GM19372 (cell line): ENCODE results near the gene S100A11.
"Not testable (repeated sequence)": the region's sequence is repeated elsewhere in the genome, so short reads cannot be mapped to it uniquely, and the experiment has no call there.

ENCODE experiments used
- ATAC-seq: cut with Tn5 transposase; IDR thresholded peaks from one replicate; pipeline ENCODE4 v1.9.1; 2021; ENCODE audit warnings: mild to moderate bottlenecking, low read depth, moderate library complexity; ENCODE audit not compliant: unreplicated experiment

Gene S100A11

GRCh38 chr1:152036267-152037216 lies at the start of gene S100A11:
Gene S100A11, minus strand, starts transcription at chr1:152037004. Its CDS starts 89 bp downstream, at chr1:152036915.
- ATAC-seq, result peak; percentile 54

- no peak for ATAC-seq
Measured at GRCh38 chr1:152084853-152085252, 48.0 kb upstream of the S100A11 start.

DNA sequence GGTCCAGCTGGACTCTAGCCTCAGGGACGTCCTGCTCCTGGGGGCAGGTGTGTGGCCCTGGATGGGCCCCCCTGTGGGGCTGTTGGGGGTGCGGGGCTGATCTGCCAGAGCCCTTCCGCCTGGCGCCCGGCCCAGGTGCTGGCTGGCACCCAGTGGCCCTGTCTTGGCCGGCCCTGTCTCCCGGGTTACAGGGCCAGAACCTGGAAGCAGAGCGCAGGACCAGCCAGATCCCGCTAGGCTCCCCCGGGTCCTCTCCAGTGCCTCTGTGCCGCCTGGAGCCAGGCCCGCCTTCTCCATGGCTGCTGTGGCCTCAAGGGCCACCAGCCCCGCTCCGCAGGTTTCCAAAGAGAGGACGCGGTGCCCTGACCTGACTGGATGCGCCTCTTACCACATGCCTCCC lies 44.2 kb upstream of the S100A11 start:
- not testable (repeated sequence) for ATAC-seq

GRCh38 chr1:152080494-152080893 lies 43.7 kb upstream of the S100A11 start:
- not testable (repeated sequence) for ATAC-seq

- no peak for ATAC-seq
Measured at GRCh38 chr1:152078831-152079441, 42.1 kb upstream of the S100A11 start.

GRCh38 chr1:152072311-152072710 lies 35.5 kb upstream of the S100A11 start:
- ATAC-seq, result no peak

- no peak for ATAC-seq
Measured at GRCh38 chr1:152071123-152071522, 34.3 kb upstream of the S100A11 start.

- ATAC-seq, result no peak
Measured at GRCh38 chr1:152067929-152068328, 31.1 kb upstream of the S100A11 start.

- ATAC-seq, result no peak
Measured at GRCh38 chr1:152067150-152067549, 30.3 kb upstream of the S100A11 start.

DNA sequence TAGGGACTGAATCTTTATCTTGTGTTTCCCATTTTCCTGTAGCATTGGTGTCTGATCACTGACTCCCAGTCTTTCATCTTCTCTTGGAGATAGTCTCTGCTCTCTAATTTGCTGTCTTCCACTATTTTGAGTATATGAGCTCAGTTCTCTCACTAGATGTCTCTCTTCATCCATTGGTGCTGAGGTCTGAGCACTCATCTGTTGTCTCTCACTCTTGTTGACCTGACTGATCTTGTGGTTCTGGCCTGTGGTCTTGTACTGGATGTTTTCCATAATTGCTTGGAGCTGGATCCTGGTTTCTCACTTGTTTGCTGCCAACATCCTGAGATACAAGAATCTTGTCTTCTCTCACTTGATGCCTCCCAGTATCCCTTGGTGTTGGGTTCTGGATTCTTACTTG lies 25.1 kb upstream of the S100A11 start:
- no peak for ATAC-seq

- no peak for ATAC-seq
Measured at GRCh38 chr1:152053375-152053774, 16.6 kb upstream of the S100A11 start.

DNA sequence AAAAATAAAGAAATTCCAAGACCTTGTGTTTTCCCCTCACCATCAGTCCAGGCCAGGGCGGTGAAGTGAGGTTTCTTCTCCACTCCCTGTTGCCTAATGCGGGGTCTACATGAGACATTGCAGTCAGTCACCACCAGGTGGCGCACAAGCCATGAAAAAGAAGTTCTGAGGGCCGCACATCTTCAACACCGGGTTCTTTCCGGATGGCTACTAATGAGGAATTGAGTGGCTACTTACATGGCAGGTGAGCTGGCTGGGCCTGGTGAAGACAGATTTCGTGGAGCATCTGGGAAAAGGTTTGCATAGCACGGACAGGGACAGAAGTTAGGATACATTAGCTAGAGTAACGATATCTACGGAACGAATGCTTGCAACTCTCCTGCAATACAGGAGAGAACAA lies 15.8 kb upstream of the S100A11 start:
- ATAC-seq, result no peak

DNA sequence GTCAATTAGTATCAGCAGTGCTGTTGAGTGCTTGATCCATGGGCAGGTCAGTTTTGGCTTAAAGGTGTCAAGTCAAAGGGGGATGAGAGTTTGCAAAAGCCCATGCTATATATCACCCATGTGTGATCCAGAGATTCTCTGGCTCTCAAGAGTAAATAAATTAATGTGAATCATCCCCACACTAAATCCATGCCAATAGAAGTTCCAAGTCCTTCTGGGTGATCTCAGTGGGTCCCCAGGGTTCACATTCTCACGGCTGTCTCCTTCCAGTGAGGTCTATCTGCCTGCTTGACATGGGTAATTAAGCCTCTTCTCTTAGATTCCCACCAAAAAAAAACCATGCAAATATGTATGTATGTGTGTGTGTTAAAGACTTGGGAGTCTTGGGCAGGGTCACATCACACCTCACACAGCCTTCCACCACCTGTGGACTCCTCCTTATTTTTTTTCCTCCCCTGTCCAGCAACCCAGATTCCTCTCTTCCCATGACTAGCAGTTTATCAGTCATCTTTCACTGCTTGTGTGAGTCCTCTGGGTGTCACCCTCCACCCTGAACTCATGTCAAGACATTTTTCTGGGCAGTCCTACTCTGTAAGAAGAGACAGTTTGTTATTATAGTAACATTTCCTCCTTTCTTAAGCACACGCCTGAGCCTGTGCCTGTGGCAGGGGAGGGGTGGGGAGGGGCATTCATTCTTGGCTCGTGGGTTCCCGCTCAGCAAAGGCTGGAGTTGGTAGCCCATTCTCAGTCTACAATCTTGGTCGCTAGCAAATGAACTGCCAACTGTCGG lies 14.3 kb upstream of the S100A11 start:
- ATAC-seq, result no peak

DNA sequence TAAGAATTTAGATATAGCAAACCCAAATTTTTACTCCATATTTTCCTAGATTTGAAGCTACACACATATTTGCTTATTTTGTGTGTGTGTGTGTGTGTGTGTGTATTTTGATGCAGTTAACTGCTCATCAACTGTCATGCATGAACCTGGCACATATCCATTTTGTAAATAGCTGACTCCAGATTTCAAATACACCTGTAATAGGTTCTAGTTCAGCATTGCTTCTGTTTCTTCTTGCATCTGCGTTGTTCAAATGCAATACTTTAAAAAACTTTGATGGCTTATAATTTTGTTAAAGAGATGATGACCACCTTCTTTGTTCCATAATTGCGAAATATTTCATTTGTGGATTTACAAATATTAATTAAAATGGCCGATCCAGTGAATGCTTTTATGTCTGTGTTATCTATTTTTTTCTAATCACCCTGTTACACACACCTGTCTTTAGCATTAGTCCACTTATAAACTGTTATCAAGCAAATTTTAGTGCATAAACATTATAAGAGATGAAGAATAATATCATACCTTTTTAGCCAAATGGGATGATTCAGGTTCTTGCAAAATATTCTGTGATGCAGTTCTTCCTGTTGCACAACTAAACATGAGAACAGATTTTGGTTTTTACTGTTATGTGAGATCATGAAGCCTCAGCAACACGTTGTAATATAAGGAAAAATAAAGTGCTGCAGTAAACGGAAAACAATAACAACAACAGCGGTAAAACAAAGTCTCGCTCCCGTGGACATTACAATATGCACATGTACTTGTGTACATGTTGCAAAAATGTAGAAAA lies 12.7 kb upstream of the S100A11 start:
- no peak for ATAC-seq

DNA sequence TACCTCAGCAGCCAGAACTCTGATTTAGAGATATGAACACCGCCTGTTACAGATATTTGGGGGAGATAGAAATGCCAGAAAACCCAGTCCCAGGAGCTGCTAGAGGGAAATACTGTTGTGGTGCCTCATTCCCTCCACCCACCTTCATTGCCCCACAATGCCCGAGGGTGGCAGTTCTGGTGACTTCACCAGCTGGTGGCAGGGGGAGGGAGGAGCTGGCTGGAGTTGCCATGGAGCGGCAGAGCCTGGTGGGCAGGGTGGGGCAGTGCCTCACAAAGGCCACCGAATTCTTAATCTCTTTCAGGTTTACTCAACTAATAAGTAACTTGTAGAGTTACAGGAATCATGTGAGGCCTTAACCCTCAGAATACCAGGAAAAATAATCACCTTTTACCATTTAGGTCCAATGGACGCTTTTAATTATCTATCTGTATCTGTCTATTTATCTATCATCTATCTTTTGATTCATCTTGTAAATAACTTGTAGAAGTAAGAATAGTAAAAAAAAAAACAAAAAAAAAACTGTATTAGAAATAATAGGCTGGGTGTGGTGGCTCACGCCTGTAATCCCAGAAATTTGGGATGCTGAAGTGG lies 11.7 kb upstream of the S100A11 start:
- no peak for ATAC-seq

DNA sequence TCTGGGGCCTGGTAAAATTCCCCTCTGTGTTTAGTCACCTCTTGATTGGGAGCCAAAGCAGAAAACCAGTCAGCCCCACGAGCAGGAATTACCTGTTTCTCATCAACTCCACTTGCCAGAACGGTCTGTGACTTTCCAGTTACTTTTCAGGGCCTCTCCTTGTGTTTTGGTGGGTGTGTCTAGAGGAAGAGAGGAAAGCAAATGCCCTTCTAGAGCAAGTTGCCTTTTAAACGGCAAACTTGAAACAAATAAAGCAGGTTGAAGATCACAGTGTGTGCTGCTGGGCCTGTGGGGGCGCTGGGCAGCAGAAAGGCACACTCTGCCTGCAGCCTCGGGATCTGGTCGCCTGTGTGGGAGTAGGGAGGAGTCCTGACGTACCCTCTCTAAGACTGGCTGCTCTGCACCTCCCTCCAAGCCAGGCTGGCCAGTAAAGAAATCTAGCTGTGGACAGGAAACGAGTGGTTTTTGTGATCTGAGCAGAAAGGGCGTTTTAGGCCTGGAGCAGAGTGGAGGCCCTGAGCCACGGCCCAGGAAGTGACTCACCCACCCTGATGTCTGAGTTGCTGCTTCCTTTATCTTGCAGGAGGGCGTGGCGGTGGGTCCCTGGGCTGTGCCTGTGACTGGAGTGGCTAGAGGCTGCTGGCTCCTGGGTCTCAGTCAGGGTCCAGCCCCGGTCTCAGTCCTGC lies 11.1 kb upstream of the S100A11 start:
- peak; percentile 95 for ATAC-seq

- no peak for ATAC-seq
Measured at GRCh38 chr1:152047413-152047729, 10.6 kb upstream of the S100A11 start.

GRCh38 chr1:152044386-152044785 lies 7.6 kb upstream of the S100A11 start:
- ATAC-seq, result no peak

GRCh38 chr1:152043870-152044269 lies 7.1 kb upstream of the S100A11 start:
- ATAC-seq, result no peak
